Globus pallidus (tissue), 1 donor: Measurements from ENCODE around the gene TRIM63.

ENCODE experiments used
- DNase-seq: peaks from one replicate; pipeline ENCODE4 v3.0.0-alpha.2; 2015; ENCODE audit warnings: low spot score

TRIM63 gene

DNA sequence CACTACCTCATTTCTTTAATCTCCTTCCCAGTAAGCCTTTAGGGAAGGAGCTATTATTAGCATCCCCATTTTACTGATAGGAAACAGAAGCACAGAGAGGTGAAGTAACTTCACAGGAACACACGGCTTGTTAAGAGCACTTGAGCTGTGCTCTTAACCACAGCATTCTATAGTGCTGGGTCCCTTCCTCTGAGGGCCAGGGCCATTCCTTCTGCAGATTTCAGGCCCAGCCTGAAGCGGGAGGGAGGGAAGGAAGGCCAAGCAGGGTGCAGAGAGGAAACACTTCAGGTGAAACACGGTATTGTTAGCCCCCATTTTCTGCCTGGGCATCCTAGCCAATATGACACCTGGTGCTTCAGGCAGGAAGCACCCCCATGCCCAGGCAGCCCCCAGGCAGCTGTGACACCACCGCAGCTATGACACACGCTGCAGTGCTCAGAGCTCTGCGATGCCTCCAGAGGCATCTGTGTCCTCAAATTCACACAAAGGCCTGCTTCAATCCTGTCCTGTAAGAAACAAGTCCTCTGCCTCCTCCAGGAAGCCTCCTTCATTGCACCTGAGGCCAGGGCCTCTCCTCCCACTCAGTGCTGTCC is 50.4 kb downstream of the TRIM63 start:
- no peak for DNase-seq

DNA sequence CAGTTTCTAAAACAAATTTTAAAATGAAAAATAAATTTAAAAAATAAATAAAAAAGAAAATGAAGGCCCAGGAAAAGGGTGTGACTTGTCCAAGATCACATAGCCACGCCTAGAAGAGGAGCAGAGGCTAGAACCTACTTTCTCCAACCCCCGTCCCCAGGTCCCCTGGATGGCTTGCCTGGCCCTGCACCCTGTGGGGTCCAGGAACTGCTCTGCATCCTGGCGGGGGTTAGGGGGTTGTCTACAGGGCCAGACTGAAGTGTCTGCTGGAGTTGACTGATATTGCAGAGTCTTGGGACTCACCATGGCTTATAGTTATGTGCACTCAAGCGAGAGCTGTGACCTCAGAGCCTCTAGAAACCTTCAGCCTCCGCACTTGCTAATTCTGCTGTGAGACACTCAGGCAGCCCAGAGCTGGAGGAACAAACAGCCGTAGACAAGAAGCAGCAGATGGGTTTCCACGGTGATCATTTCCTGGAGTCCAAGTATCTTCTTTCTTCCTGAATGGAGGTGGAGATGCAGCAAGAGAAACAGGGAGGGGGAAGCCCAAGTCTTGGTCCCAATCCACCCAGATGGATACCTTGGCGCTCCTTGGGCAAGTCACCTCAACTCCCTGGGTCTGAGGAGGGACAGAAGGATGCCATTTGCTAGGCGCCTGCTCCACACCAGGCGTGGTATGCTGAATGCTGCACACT is 51.0 kb downstream of the TRIM63 start:
- no peak for DNase-seq

DNA sequence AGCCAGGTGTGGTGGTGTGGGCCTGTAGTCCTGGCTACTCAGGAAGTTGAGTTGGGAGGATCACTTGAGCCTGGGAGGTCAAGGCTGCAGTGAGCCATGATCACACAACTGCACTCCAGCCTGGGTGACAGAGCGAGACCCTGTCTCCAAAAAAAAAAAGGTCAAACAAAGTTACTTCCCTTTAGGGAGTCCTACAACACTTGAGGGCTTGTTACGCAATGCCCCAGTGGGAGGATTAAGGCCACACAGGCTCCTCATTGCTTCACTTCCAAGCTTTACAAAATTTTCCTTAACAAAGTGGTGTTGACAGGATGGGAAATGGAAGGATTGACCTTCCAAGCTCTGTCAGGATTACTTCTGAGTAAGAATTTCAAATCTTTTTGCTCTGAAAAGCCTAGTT is 52.1 kb downstream of the TRIM63 start:
- no peak for DNase-seq

DNA sequence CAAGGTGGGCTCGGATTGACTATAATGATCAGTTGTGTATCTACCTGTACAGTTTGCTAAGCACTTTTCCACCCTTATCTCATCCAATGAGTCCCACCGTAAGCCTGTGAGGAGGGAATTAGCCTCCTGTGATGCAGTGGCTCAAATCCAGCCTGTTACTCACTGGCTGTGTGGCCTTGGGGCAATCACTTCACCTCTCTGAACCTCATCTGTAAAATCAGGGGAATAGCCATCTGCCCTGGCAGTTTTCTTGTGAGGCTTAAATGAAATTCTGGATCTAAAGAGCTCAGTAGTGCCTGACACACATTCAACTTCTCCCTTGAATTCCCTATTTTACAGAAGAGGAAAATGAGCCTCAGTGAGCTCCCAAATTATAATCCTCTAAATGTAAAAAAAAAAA is 53.3 kb downstream of the TRIM63 start:
- DNase-seq = no peak

DNA sequence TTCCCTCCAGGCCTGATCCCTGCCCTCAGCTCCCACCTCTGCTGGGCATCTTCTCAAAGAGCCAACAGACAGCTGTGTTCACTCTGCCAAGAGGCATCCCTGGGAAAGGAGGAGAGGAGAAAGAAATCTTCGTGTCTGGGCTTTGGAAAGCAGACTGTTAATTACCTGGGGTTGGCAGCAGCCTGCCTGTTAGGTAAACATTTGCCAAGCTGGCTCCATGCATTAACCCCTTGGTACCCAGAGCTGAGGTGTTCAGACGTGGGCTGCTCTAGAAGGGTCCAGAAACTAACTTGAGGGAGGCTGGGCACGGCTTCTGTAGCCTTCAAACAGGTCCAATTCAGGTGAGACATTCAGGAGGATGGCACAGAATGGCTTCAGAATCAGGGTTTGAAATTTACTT is 54.6 kb downstream of the TRIM63 start:
- no peak for DNase-seq

DNA sequence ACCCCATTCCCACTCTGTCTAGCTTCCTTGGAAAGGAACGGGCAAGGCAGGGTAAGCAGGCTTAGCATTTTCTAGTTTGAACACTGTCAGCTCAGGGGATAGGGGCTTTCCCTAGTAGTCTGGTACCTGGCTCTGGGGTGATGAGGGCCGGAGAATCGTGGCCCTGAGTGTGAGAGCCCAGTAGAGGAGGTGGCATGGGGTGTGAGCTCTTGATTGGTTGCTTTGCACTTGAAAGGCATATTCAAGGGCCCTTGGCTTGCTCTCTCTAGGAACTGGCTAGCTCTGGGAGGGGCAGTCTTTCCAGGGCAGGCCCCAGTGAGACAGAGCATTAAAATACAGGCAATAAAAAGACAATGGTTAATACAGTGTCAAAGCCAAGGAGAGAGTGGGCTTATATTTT is 56.6 kb downstream of the TRIM63 start:
- no peak for DNase-seq

DNA sequence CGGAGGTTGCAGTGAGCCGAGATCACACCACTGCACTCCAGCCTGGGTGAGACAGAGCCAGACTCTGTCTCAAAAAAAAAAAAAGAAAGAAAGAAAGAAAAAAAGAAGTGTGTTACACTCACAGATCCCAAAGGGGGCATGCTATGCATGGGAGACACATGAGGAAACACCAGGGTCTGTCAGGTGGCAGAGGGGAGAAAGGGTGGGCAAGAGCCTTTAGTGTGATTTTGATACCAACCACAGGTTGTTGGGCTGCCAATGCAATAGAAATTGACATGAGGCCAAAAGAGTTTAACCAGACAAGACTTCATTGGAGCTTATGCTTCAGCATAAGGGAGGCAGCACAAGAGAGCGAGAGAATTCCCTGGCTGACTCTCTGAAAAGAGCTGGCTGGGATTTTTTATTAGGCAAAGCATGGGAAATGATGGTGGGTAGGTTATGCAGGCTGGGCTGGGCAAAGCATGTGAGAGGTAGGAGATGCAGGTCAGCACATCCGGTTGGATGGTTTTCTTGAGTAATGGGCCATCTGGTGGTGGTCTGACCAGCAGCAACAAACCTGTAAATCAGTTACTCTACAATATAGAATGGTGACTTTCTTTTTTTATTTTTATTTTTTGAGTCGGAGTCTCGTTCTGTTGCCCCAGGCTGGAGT is 57.5 kb downstream of the TRIM63 start:
- no peak for DNase-seq

DNA sequence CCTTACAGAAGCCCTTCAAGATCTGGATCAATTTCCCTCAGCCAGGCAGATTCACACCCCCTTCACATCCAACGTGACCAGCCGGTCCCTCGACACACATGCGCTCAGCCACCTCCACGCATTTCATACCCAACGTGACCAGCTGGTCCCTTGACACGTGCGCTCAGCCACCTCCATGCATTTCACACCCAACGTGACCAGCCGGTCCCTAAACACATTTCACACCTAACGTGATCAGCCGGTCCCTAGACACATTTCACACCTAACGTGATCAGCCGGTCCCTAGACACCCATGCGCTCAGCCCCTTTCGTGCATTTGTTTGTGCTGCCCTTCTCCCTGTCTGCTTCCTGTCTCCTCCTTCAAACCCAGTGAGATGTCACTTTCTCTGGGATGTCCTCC is 60.7 kb downstream of the TRIM63 start:
- DNase-seq = no peak

DNA sequence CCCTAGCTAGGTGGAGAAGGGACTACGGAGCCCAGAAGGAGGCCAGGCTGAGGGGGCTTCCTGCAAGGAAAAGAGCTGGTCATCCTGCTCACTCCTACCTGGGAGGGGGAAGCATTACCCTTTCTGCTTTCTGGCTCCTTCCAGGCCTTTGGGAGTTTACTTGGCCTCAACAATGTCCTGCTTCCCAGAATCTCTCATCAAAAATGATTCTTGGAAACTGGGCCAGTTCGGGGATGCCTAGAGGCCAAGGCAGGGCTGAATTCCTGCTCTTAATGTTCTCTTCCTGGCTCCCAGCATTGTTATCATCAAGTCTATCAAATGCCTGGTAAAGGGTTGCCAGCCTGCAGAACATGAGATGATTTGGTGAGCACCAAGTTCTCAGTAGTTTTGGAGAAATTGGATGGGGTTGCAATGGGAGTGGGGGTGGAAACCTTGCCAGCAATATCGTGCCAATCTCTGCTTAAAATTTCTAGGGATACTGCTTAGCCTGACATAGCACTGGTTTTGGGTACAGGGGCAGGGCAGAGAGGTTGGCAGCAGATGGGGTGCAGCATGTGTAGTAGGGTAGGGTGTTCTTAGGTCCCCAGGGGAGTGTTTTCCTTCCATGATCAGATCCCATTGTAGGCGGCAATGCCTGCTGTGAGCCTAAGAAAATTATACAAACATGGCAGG is 61.9 kb downstream of the TRIM63 start:
- no peak for DNase-seq

DNA sequence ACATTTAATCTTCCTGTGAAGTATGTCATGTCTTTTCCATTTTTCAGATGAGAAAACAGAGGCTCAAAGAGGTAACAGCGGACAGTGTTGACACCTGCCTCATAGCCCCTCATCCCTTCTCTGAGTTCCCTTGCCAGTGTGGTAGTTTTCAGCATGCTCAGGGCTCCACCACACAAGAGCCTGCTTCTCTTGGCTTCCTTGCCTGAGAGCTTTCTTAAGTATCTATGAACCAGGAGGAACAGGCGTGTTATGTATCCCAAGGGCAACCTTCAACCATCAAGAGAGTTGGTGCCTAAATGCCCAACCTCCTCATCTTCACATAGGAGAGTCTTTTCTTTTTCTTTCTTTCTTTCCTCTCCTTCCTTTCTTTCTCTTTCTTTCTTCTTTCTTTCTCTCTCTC is 63.7 kb downstream of the TRIM63 start:
- DNase-seq = no peak

DNA sequence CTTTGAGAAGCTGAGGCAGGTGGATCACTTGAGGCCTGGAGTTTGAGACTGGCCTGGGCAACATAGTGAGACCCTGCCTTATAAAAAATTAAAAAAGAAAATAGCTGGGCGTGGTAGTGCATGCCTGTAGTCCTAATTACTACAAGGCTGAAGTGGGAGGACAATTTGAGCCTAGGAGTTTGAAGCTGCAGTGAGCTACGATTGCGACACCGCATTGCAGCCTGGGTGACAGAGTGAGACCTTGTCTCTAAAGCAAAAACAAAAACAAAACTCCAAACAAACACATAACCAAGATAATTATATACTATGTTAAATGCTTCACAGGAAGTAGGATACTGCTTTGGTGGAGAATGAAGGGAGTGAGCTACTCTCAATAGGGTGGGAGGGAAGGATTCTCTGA is 64.2 kb downstream of the TRIM63 start:
- DNase-seq = no peak
